Subcutaneous abdominal adipose tissue (tissue), 5 donors: ENCODE measurements around the gene SESN2.

ENCODE experiments used
- H3K27ac ChIP-seq: one replicate; pipeline ENCODE4 v1.7.0; 2013; ENCODE audit warnings: low read depth, mild to moderate bottlenecking, inconsistent platforms, low read length, moderate library complexity
- H3K27me3 ChIP-seq, 5 donors: one replicate each; pipeline ENCODE4 v1.7.0; 2013; ENCODE audit warnings: low read length in 5 of 5, inconsistent platforms in 1 of 5; ENCODE audit not compliant: control insufficient read depth in 5 of 5, insufficient read depth in 4 of 5
- H3K36me3 ChIP-seq, 5 donors: one replicate each; pipeline ENCODE4 v1.7.0; 2013; ENCODE audit warnings: low read length in 5 of 5; ENCODE audit not compliant: control insufficient read depth in 5 of 5, insufficient read depth in 5 of 5
- H3K4me1 ChIP-seq, 5 donors: one replicate each; pipeline ENCODE4 v1.7.0; 2013; ENCODE audit warnings: low read length in 5 of 5, mild to moderate bottlenecking in 3 of 5, moderate library complexity in 1 of 5; ENCODE audit not compliant: control insufficient read depth in 5 of 5, insufficient read depth in 5 of 5
- H3K4me3 ChIP-seq, 5 donors: one replicate each; pipeline ENCODE4 v1.7.0; 2013; ENCODE audit warnings: low read length in 5 of 5, low read depth in 1 of 5
- H3K9ac ChIP-seq, 5 donors: one replicate each; pipeline ENCODE4 v1.7.0; 2013; ENCODE audit warnings: low read length in 5 of 5, mild to moderate bottlenecking in 4 of 5, moderate library complexity in 3 of 5
- H3K9me3 ChIP-seq, 5 donors: one replicate each; pipeline ENCODE4 v1.7.0; 2013; ENCODE audit warnings: low read length in 5 of 5; ENCODE audit not compliant: control insufficient read depth in 5 of 5
- donor health status: healthy.
- donor health status: healthy.
- donor health status: healthy.
- donor health status: healthy.
- donor health status: healthy.

Gene SESN2, protein sequence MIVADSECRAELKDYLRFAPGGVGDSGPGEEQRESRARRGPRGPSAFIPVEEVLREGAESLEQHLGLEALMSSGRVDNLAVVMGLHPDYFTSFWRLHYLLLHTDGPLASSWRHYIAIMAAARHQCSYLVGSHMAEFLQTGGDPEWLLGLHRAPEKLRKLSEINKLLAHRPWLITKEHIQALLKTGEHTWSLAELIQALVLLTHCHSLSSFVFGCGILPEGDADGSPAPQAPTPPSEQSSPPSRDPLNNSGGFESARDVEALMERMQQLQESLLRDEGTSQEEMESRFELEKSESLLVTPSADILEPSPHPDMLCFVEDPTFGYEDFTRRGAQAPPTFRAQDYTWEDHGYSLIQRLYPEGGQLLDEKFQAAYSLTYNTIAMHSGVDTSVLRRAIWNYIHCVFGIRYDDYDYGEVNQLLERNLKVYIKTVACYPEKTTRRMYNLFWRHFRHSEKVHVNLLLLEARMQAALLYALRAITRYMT

DNA sequence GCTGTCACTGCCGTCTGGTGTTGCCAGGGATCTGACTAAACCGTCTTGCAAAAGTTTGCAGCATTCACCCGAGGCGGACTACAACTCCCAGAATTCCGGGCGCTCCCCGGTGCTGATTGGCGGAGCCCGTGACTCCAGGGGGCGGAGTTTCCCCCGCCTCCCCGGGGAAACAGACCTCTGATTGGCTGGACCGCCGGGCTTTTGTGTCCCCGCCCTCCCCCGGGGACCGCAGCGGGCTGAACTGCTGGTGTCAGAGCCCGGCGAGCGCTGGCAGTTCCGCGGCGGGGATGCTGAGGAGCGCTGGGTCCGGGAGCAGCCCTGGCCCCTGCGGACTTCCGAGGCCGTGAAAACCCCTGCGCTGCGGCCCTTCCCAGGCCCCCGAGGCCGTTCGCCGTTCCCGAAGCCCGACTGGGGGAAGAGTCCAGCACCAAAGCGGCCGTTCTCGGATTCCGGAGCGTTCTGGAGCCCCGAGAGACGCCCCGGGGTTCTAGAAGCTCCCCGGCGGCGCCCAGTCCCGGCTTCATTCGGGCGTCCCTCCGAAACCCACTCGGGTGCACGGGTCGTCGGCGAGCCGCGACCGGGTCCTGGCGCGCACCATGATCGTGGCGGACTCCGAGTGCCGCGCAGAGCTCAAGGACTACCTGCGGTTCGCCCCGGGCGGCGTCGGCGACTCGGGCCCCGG is at the start of gene SESN2:
Gene SESN2, plus strand, starts transcription at position 267 of the 682 bp plus-strand sequence. Its CDS starts 330 bp downstream, at position 597.
- Histone ChIP-seq H3K4me1 (peaks cover 6 to 44% (median 36%) of the 10 kb centered on the region in 5 donors), H3K27ac (peak within 1 kb of the TSS; percentile 83), H3K9me3 (no peaks in the 10 kb centered on the region), H3K4me3 (peak within 1 kb of the TSS; percentile 53 to 96 (median 92)), H3K36me3 (no peaks in the 10 kb centered on the region), H3K9ac (peak within 1 kb of the TSS in 4 of 5 donors; percentile 86 to 93 (median 88)), H3K27me3 (no peaks in the 10 kb centered on the region)

DNA sequence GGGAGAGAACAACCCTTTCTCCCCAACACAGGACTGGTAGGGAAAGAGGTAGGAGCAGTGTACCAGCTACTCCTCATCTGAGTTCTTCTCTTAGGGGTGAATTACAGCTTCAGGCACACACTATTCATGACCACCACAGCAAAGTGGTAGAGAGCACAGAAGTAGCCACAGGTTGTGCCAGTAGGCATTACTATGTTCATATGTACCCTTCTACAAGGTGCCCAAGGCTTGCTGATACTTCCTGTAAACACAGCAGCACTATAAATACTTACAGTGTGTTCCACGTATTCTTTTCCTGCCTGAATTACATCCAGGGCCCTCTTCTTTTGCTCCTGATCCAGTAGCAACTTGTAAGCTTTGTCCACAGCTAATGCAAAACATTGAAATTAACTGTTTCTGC is 49.6 kb upstream of the SESN2 start:
- no peaks in the 10 kb centered on the region for H3K9me3 ChIP-seq
- H3K36me3 ChIP-seq: peaks cover 19 to 58% (median 37%) of the 10 kb centered on the region in 5 donors
- no peak overlapping the region for H3K27ac ChIP-seq
- no peak overlapping the region for H3K9ac ChIP-seq
- H3K27me3 ChIP-seq: no peaks in the 10 kb centered on the region
- no peaks in the 10 kb centered on the region for H3K4me1 ChIP-seq
- no peak overlapping the region for H3K4me3 ChIP-seq

DNA sequence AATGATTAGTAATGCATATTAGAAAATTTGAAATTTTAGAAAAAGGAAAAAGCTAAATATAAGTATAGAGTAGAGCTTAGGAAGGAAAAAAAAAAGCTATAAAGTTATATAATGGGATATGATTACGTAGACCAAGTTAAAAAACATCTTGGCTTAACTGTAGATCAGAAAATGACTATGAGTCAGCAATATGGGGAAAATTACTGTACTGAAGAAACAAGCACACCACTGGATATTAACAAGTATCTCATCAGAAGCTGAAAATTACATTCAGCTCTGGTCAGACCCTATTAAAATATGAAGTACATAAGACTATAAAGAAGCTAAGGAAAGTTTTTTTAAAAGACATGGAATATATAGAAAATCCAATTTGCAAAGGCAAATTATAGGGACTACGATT is 46.0 kb upstream of the SESN2 start:
- H3K4me1 ChIP-seq: no peaks in the 10 kb centered on the region
- no peak overlapping the region for H3K9ac ChIP-seq
- H3K9me3 ChIP-seq: no peaks in the 10 kb centered on the region
- H3K36me3 ChIP-seq: peaks cover 19 to 41% (median 30%) of the 10 kb centered on the region in 5 donors
- no peak overlapping the region for H3K4me3 ChIP-seq
- H3K27ac ChIP-seq: no peak overlapping the region
- no peaks in the 10 kb centered on the region for H3K27me3 ChIP-seq

DNA sequence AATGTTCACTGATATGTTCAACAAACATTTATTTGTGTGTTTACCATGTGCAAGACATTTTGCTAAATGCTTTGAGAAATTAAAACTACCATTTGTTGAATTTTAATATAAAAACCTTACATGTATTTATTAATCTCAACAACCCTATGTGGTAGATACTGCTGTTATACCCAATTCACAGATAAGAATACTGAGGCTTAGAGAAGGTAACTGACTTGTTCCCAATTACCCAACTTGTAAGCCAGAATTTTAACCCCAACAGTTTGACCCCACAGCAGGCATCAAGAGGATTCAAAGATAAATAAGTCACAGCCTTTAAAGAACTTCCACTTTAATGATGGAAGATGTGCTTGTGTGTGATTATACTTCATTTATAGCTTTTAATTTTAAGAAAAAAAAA is 30.2 kb upstream of the SESN2 start:
- Histone ChIP-seq H3K4me3 (no peak overlapping the region), H3K27ac (no peak overlapping the region), H3K27me3 (no peaks in the 10 kb centered on the region), H3K4me1 (peaks cover 0 to 28% (median 14%) of the 10 kb centered on the region in 5 donors), H3K9ac (no peak overlapping the region), H3K36me3 (peaks cover 21 to 45% (median 26%) of the 10 kb centered on the region in 5 donors), H3K9me3 (no peaks in the 10 kb centered on the region)

DNA sequence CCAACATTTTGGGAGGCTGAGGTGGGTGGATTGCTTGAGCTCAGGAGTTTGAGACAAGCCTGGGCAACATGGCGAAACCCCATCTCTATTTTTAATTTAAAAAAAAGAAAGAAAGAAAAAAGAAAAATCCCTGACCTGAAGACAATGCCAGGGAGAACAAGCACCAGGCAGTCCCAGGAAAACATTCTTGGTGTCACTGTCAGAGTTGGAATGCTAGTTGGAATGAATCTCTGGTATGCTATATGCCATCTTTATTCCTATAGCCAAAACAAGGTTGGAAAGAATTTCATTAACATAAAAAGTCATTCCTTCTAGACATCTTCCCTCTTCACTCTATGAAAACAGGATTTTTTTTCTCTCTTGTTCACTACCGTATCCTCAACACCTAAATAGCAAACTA is 29.3 kb upstream of the SESN2 start:
- Histone ChIP-seq H3K9me3 (no peaks in the 10 kb centered on the region), H3K4me1 (peaks cover 0 to 29% (median 14%) of the 10 kb centered on the region in 5 donors), H3K27ac (no peak overlapping the region), H3K36me3 (peaks cover 16 to 36% (median 21%) of the 10 kb centered on the region in 5 donors), H3K9ac (no peak overlapping the region), H3K4me3 (no peak overlapping the region), H3K27me3 (no peaks in the 10 kb centered on the region)

DNA sequence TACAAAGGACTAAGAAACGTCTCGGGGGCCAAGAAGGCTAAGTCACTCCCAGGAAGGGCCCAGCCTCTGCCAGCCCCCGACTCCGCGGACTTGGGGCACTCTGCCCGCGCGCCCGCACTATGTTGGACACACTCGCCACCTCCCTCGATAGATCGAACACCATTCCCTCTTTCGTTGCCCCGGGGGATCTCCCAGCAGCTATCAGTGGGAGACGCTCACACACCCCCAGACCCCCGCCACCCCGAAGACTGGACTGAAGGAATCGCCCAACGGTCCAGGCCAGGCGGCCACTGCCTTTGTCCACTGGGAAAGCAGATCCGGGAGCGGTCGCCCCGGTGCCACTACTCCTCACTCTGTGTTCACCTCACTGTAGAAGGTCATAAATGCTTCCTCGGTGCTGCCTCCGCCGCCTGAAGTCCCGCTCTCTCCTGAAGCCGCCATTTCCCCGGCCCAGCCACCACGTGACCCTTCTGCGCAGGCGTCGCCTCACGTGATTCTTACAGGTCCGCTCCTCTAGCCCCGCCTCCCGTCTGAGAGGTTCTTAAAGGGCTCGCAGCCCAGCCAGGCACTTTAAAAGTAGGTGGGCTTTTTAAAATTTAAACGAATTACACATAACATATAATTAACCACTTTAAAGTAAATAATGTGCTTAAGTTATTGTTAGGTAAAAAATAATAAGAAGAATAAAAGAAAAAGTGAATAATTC is 26.6 kb upstream of the SESN2 start, which contains the start of gene DNAJC8:
Gene DNAJC8, minus strand, starts transcription at position 472 of the 706 bp plus-strand sequence. Its CDS starts 31 bp downstream, at position 441.
- Histone ChIP-seq H3K4me3 (peak within 1 kb of the TSS; percentile 81 to 99 (median 95)), H3K27me3 (no peaks in the 10 kb centered on the region), H3K9me3 (no peaks in the 10 kb centered on the region), H3K9ac (peak within 1 kb of the TSS; percentile 84 to 100 (median 95)), H3K36me3 (peaks cover 3 to 17% (median 9%) of the 10 kb centered on the region in 5 donors), H3K4me1 (peaks cover 6 to 52% (median 31%) of the 10 kb centered on the region in 5 donors), H3K27ac (peak within 1 kb of the TSS; percentile 90)

DNA sequence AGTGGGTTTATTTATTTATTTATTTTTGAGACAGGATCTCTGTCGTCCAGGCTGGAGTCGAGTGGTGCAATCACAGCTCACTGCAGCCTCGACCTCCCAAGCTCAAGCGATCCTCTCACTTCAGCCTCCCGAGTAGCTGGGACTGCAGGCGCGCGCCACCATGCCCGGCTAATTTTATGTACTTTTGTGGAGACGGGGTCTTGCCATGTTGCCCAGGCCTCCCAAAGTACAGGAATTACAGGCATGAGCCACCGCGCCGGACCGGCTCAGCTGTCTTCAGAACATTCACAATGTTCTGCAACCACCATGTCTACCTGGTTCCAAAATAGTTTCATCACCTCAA is 26.1 kb upstream of the SESN2 start:
- Histone ChIP-seq H3K36me3 (peaks cover 5 to 18% (median 9%) of the 10 kb centered on the region in 5 donors), H3K27me3 (no peaks in the 10 kb centered on the region), H3K27ac (peak overlapping the region; percentile 90), H3K4me3 (peak overlapping the region in 4 of 5 donors; percentile 81 to 99 (median 92)), H3K9ac (peak overlapping the region in 3 of 5 donors; percentile 89 to 100 (median 95)), H3K9me3 (no peaks in the 10 kb centered on the region), H3K4me1 (peaks cover 6 to 52% (median 31%) of the 10 kb centered on the region in 5 donors)

DNA sequence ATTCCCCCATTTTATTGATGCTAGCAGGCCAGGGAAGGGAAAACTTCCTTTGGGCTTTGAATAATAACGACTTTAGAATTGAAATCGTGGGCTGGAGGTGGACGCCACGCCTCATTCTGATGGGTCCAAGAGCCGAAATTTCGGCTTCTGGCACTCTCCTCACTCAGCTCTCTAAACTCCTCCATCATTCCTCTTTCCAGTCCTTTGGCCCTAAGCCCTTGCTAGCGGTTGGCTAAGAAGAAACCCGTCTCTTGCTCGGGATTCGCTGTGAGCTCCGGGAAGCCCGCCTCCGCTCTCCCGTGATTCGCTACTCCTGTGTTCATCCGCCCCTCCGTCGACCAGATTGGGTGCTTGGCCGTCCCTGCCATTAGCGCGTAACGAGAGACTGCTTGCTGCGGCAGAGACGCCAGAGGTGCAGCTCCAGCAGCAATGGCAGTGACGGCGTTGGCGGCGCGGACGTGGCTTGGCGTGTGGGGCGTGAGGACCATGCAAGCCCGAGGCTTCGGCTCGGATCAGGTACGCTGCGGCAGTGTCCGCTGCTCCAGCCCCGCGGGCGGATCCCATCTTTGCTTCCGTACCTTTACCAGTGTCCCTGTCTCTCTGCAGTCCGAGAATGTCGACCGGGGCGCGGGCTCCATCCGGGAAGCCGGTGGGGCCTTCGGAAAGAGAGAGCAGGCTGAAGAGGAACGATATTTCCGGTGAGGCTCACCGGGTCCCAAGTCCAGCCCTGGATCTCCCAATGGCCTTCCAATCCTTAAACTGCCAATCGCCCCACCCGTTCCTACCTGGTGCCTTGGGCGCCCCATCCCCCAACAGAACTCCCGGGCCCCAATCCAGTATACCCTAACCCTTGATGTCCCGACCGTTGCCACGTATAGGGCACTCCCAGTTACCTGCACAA is 23.3 kb upstream of the SESN2 start, which contains the start of gene ATP5IF1:
Gene ATP5IF1, plus strand, starts transcription at position 370 of the 901 bp plus-strand sequence. Its CDS starts 60 bp downstream, at position 430.
- Histone ChIP-seq H3K4me3 (peak within 1 kb of the TSS; percentile 92 to 99 (median 95)), H3K27ac (peak within 1 kb of the TSS; percentile 77), H3K9me3 (no peaks in the 10 kb centered on the region), H3K27me3 (no peaks in the 10 kb centered on the region), H3K9ac (peak within 1 kb of the TSS; percentile 69 to 91 (median 87)), H3K36me3 (peaks cover 0 to 7% (median 4%) of the 10 kb centered on the region in 5 donors), H3K4me1 (peaks cover 6 to 43% (median 31%) of the 10 kb centered on the region in 5 donors)
